Measurements from ENCODE around the gene AGGF1. TPM values are rescaled to one million over a fixed set of nuclear protein-coding genes. Genes with fewer than 3 reads are reported as not detected.
"Not testable (repeated sequence)": the region's sequence is repeated elsewhere in the genome, so short reads cannot be mapped to it uniquely, and the experiment has no call there.

The AGGF1 gene, protein sequence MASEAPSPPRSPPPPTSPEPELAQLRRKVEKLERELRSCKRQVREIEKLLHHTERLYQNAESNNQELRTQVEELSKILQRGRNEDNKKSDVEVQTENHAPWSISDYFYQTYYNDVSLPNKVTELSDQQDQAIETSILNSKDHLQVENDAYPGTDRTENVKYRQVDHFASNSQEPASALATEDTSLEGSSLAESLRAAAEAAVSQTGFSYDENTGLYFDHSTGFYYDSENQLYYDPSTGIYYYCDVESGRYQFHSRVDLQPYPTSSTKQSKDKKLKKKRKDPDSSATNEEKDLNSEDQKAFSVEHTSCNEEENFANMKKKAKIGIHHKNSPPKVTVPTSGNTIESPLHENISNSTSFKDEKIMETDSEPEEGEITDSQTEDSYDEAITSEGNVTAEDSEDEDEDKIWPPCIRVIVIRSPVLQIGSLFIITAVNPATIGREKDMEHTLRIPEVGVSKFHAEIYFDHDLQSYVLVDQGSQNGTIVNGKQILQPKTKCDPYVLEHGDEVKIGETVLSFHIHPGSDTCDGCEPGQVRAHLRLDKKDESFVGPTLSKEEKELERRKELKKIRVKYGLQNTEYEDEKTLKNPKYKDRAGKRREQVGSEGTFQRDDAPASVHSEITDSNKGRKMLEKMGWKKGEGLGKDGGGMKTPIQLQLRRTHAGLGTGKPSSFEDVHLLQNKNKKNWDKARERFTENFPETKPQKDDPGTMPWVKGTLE
- 1 to 10 TPM; 5.9 to 7.6 TPM for polyA plus RNA-seq

DNA sequence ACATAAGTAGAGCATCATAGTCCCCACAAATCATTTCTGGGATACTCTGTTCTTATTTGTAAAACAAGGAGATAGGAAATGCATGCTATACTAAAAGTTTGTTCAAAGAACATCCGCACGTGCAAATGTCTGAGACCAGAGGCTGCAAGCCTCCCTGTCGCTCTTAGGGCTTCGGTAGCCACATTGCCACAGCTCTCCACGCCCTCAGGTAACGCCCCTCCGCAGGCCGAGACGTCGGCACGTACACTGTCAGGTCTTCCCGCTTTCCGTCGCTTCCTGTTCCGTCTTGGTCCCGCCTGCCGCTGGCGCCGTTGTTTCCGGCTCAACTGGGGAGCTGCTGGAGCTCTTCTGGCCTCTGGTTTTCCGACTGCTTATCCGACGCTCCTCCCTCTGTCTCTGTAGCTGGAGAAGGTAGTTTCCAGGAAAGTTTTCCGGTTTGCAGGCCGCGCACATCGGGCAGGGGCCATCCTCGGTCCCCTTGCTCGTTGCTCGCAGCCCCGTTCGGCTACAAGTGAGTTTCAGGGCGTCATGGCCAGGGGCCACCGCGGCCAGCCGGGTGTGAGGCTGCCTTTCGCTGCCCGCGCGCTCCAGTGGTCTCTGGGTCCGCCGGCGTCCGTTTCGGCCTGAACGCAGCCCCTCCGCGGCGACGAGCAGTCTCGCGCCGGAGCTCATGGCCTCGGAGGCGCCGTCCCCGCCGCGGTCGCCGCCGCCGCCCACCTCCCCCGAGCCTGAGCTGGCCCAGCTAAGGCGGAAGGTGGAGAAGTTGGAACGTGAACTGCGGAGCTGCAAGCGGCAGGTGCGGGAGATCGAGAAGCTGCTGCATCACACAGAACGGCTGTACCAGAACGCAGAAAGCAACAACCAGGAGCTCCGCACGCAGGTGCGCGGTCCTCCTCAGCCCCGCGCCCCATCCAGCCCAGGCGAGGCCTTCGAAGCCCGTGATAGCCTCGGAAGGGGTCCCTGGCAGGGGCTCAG is at the start of gene AGGF1:
Gene AGGF1, plus strand, starts transcription at position 308 of the 975 bp plus-strand sequence. Its CDS starts 363 bp downstream, at position 671.
- Histone ChIP-seq H3K9me3 (ENCODE audit: control insufficient read depth in 2 of 2, insufficient read depth in 1 of 2, low read depth in 1 of 2, low read length in 1 of 2) (no peaks in the 10 kb centered on the region), H3K4me3 (ENCODE audit: low read depth in 1 of 2, low read length in 2 of 2) (peak within 1 kb of the TSS; percentile 80 to 98), H3K36me3 (ENCODE audit: control insufficient read depth in 2 of 2, insufficient read depth in 2 of 2, low read length in 1 of 2) (no peaks in the 10 kb centered on the region), H3K27ac (ENCODE audit: low read depth in 2 of 2, low read length in 1 of 2) (peak within 1 kb of the TSS; percentile 91 to 98), H3K27me3 (ENCODE audit: control insufficient read depth in 1 of 2, insufficient read depth in 2 of 2, low read length in 2 of 2) (no peaks in the 10 kb centered on the region), H3K4me1 (ENCODE audit: control insufficient read depth in 2 of 2, insufficient read depth in 2 of 2, low read length in 1 of 2) (peaks cover 0 to 4% of the 10 kb centered on the region in 2 donors)
- 1% methylated on average over 82 of the region's 82 CpGs for WGBS, 2 donors

DNA sequence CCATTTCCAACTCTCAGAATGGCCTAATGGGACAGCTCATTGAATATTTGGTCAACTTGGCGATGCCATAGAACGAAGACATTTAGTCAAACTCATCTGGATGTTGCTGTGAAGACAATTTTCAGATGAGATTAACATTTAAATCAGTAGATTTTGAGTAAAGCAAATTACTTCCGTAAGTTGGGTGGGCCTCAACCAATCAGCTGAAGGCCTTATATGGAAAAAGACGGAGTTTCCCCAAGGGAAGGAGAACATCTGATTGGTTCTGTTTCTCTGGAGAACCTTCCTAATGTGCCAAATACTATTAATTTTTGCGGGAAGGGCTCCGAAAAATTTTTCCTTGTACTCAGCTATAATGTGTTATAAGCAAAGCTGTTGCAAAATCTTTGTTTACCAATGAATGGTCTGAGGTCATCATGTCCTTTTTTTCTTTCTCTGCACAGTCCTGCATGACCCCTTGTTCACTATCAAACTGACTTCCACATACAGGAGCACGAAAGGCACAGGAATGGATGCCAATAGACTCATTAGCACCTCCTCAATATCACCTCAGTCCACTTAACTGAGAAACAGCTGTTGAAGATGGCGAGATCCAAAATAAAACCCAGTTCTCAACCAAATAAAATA is 49.6 kb upstream of the AGGF1 start:
- 76 to 80% methylated on average over 8 of the region's 8 CpGs for WGBS, 2 donors
- no peaks in the 10 kb centered on the region for H3K27me3 ChIP-seq (ENCODE audit: control insufficient read depth in 1 of 2, insufficient read depth in 2 of 2, low read length in 2 of 2)
- no peak overlapping the region for H3K4me3 ChIP-seq (ENCODE audit: low read depth in 1 of 2, low read length in 2 of 2)
- no peaks in the 10 kb centered on the region for H3K4me1 ChIP-seq (ENCODE audit: control insufficient read depth in 2 of 2, insufficient read depth in 2 of 2, low read length in 1 of 2)
- H3K36me3 ChIP-seq (ENCODE audit: control insufficient read depth in 2 of 2, insufficient read depth in 2 of 2, low read length in 1 of 2): no peaks in the 10 kb centered on the region
- no peak overlapping the region for H3K27ac ChIP-seq (ENCODE audit: low read depth in 2 of 2, low read length in 1 of 2)
- no peaks in the 10 kb centered on the region for H3K9me3 ChIP-seq (ENCODE audit: control insufficient read depth in 2 of 2, insufficient read depth in 1 of 2, low read depth in 1 of 2, low read length in 1 of 2)

DNA sequence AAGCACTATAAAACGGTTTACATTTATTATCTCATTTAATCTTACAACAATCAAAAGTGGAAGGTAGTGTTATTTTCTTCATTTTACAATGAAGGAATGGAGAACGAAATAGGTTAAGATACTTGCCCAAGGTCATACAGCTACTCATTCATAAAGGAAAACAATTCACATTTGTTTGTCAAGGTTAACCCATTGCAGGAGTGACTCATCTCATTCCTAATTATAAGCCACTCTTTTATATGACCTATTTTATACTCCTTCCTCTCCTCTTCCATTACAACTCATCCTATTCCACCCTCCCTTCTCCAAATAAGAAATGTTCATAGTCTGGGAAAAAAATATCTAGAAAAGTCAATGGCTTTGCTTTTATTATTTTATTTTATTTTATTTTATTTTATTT is 47.8 kb upstream of the AGGF1 start:
- no peaks in the 10 kb centered on the region for H3K36me3 ChIP-seq (ENCODE audit: control insufficient read depth in 2 of 2, insufficient read depth in 2 of 2, low read length in 1 of 2)
- H3K27me3 ChIP-seq (ENCODE audit: control insufficient read depth in 1 of 2, insufficient read depth in 2 of 2, low read length in 2 of 2): no peaks in the 10 kb centered on the region
- no peak overlapping the region for H3K4me3 ChIP-seq (ENCODE audit: low read depth in 1 of 2, low read length in 2 of 2)
- no peaks in the 10 kb centered on the region for H3K9me3 ChIP-seq (ENCODE audit: control insufficient read depth in 2 of 2, insufficient read depth in 1 of 2, low read depth in 1 of 2, low read length in 1 of 2)
- WGBS, 2 donors: 53 to 59% methylated on average over 2 of the region's 2 CpGs
- no peaks in the 10 kb centered on the region for H3K4me1 ChIP-seq (ENCODE audit: control insufficient read depth in 2 of 2, insufficient read depth in 2 of 2, low read length in 1 of 2)
- no peak overlapping the region for H3K27ac ChIP-seq (ENCODE audit: low read depth in 2 of 2, low read length in 1 of 2)

DNA sequence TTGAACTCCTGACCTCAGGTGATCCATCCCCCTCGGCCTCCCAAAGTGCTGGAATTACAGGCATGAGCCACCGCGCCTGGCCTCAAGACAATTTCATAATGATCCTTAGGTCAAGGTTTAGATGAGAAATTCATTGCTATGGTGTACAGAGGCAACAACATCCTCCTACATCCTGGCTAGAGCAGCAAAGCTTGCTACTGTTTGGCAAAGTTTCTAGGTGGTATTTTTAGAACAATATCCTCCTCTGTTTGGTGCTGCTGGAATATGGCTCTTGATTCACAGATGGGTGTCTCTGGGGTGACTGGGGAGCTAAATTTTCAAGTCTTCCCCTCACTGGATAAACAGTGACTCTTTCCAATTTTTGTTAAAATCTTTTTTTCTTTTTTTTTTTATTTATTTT is 46.7 kb upstream of the AGGF1 start:
- Histone ChIP-seq H3K36me3 (ENCODE audit: control insufficient read depth in 2 of 2, insufficient read depth in 2 of 2, low read length in 1 of 2) (no peaks in the 10 kb centered on the region), H3K27ac (ENCODE audit: low read depth in 2 of 2, low read length in 1 of 2) (no peak overlapping the region), H3K9me3 (ENCODE audit: control insufficient read depth in 2 of 2, insufficient read depth in 1 of 2, low read depth in 1 of 2, low read length in 1 of 2) (no peaks in the 10 kb centered on the region), H3K4me3 (ENCODE audit: low read depth in 1 of 2, low read length in 2 of 2) (no peak overlapping the region), H3K27me3 (ENCODE audit: control insufficient read depth in 1 of 2, insufficient read depth in 2 of 2, low read length in 2 of 2) (no peaks in the 10 kb centered on the region), H3K4me1 (ENCODE audit: control insufficient read depth in 2 of 2, insufficient read depth in 2 of 2, low read length in 1 of 2) (no peaks in the 10 kb centered on the region)
- WGBS, 2 donors: 74 to 77% methylated on average over 3 of the region's 3 CpGs

DNA sequence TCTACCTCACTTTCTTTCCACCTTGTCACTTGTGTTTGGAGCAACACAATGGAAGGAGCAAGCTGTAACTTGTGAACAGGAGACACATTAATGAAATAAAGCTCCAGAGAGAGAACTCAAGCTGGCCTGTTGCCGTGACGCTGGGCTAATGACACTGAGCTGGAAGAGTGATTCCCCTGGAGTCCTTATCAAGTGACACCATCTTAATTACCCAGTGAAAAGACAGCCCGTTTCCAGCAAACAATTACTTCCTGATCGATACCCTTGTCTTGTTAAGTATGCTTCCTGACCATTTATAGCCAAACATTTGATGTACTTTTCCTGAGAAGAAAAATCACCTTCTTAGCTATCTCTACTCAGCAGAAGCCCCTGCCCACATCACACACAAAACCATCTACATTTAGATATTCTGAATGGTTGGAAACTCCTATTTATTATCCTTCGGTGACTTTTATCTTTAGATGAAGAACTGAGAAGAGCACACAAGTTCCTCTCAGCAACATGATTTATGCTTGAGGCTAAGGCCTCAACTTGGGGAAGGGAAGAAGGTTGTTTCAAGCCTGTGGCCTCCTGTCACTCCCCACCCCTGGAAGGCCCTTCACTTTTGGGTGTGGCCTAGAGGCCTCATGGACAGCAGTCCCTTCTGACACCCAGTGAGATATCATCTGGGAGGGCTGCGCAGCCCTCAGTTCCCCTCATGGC is 43.2 kb upstream of the AGGF1 start:
- WGBS, 2 donors: 40 to 45% methylated on average over 6 of the region's 6 CpGs
- Histone ChIP-seq H3K36me3 (ENCODE audit: control insufficient read depth in 2 of 2, insufficient read depth in 2 of 2, low read length in 1 of 2) (no peaks in the 10 kb centered on the region), H3K27me3 (ENCODE audit: control insufficient read depth in 1 of 2, insufficient read depth in 2 of 2, low read length in 2 of 2) (no peaks in the 10 kb centered on the region), H3K4me1 (ENCODE audit: control insufficient read depth in 2 of 2, insufficient read depth in 2 of 2, low read length in 1 of 2) (no peaks in the 10 kb centered on the region), H3K27ac (ENCODE audit: low read depth in 2 of 2, low read length in 1 of 2) (no peak overlapping the region), H3K9me3 (ENCODE audit: control insufficient read depth in 2 of 2, insufficient read depth in 1 of 2, low read depth in 1 of 2, low read length in 1 of 2) (no peaks in the 10 kb centered on the region), H3K4me3 (ENCODE audit: low read depth in 1 of 2, low read length in 2 of 2) (no peak overlapping the region)

DNA sequence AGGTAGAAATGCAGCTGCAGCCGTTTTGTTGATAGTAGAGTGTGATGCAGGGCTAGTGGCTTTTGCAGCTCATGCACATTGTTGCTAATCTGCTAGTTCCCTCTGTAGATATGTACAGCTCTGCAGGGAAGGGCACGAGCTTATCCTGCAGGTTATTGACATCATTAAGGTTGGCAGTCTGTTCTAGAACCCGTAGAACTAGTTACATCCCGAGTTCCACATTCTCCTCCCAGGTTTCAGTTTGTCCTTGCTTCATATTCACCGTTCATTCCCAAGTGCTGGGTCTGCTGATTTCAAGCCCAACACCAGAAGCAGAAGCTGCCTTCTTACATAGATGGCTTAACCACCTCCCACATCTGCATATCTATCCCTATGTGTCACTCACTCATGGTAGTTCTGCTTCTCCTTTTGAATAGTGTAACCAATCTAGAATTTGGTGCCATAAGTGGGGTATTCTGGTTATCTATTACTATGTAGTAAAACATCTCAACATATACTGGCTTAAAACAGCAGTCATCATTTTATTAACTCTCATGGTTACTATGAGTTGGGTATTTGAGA is 39.2 kb upstream of the AGGF1 start:
- WGBS, 2 donors: 55 to 59% methylated on average over 5 of the region's 5 CpGs
- Histone ChIP-seq H3K27me3 (ENCODE audit: control insufficient read depth in 1 of 2, insufficient read depth in 2 of 2, low read length in 2 of 2) (no peaks in the 10 kb centered on the region), H3K4me1 (ENCODE audit: control insufficient read depth in 2 of 2, insufficient read depth in 2 of 2, low read length in 1 of 2) (no peaks in the 10 kb centered on the region), H3K27ac (ENCODE audit: low read depth in 2 of 2, low read length in 1 of 2) (no peak overlapping the region), H3K9me3 (ENCODE audit: control insufficient read depth in 2 of 2, insufficient read depth in 1 of 2, low read depth in 1 of 2, low read length in 1 of 2) (no peaks in the 10 kb centered on the region), H3K4me3 (ENCODE audit: low read depth in 1 of 2, low read length in 2 of 2) (no peak overlapping the region), H3K36me3 (ENCODE audit: control insufficient read depth in 2 of 2, insufficient read depth in 2 of 2, low read length in 1 of 2) (no peaks in the 10 kb centered on the region)

DNA sequence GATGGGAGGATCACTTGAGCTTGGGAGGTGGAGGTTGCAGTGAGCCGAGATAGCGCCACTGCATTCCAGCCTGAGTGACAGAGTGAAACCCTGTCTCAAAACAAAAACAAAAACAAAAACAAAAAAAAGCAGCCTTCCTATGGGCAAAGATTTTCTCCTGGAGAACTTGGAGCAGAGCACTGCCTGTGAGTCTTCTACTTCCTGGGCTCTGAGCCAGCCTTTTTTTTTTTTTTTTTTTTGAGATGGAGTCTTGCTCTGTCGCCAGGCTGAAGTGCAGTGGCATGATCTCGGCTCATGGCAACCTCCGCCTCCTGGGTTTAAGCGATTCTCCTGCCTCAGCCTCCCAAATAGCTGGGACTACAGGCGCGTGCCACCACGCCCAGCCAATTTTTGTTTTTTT is 36.8 kb upstream of the AGGF1 start:
- H3K9me3 ChIP-seq (ENCODE audit: control insufficient read depth in 2 of 2, insufficient read depth in 1 of 2, low read depth in 1 of 2, low read length in 1 of 2); H3K27me3 ChIP-seq (ENCODE audit: control insufficient read depth in 1 of 2, insufficient read depth in 2 of 2, low read length in 2 of 2); H3K4me3 ChIP-seq (ENCODE audit: low read depth in 1 of 2, low read length in 2 of 2); H3K4me1 ChIP-seq (ENCODE audit: control insufficient read depth in 2 of 2, insufficient read depth in 2 of 2, low read length in 1 of 2); H3K27ac ChIP-seq (ENCODE audit: low read depth in 2 of 2, low read length in 1 of 2); H3K36me3 ChIP-seq (ENCODE audit: control insufficient read depth in 2 of 2, insufficient read depth in 2 of 2, low read length in 1 of 2): not testable (repeated sequence)
- WGBS, 2 donors: 85 to 90% methylated on average over 9 of the region's 9 CpGs

DNA sequence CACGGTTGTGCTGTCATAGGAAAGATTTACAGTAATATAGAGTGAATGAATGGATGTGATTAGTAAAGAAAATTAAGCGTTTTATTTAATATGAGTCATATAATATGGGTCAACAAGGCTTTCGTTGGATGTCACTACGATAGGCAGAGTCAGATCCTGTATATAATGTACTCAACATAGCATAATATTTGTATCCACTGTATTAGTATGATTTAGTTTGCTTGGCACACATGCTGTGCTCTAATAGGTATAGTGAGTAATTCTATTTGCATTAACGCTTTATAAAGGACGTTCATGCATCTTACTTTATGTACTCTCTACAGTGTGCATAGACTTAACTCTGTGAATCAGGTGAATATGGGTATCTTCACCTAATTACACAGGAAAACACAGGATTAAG is 35.9 kb upstream of the AGGF1 start:
- H3K27me3 ChIP-seq (ENCODE audit: control insufficient read depth in 1 of 2, insufficient read depth in 2 of 2, low read length in 2 of 2): no peaks in the 10 kb centered on the region
- no peaks in the 10 kb centered on the region for H3K36me3 ChIP-seq (ENCODE audit: control insufficient read depth in 2 of 2, insufficient read depth in 2 of 2, low read length in 1 of 2)
- H3K4me1 ChIP-seq (ENCODE audit: control insufficient read depth in 2 of 2, insufficient read depth in 2 of 2, low read length in 1 of 2): no peaks in the 10 kb centered on the region
- WGBS, 2 donors: 72 to 79% methylated on average over 6 of the region's 6 CpGs
- no peak overlapping the region for H3K27ac ChIP-seq (ENCODE audit: low read depth in 2 of 2, low read length in 1 of 2)
- no peak overlapping the region for H3K4me3 ChIP-seq (ENCODE audit: low read depth in 1 of 2, low read length in 2 of 2)
- H3K9me3 ChIP-seq (ENCODE audit: control insufficient read depth in 2 of 2, insufficient read depth in 1 of 2, low read depth in 1 of 2, low read length in 1 of 2): no peaks in the 10 kb centered on the region
